B cell (primary cell): ENCODE data around the gene ZDHHC14. TPM values are rescaled to one million over a fixed set of nuclear protein-coding genes. Genes with fewer than 3 reads are reported as not detected.
A peak's percentile ranks its signal among the peaks of the same experiment; 100 is the strongest.

Experiments
- ATAC-seq: fragments of 200-7000 bp; cut with Tn5 transposase; one replicate; pipeline ENCODE4 v1.10.0; 2021; ENCODE audit warnings: low read depth, mild to moderate bottlenecking, moderate number of reproducible peaks, moderate library complexity
- CTCF ChIA-PET: fragments of 350-600 bp; sonication (Branson Sonifier 250); formaldehyde crosslinking; loops from one replicate; lab custom pipeline; 2021; ENCODE audit warnings: antibody characterized with exemption, inconsistent platforms; lab: Charles Lee
- POLR2A ChIA-PET: fragments of 350-600 bp; sonication (Branson Sonifier 250); formaldehyde crosslinking; loops from one replicate; lab custom pipeline; 2021; ENCODE audit warnings: antibody characterized with exemption; lab: Charles Lee
- DNase-seq: peaks from one replicate; pipeline ENCODE4 v3.0.0; 2013
- H2AFZ ChIP-seq: 2 replicates; pipeline ENCODE4 v1.6.1; 2012; ENCODE audit warnings: mild to moderate bottlenecking, low read depth, low read length; ENCODE audit not compliant: insufficient read depth, poor library complexity, severe bottlenecking
- H3K27ac ChIP-seq, 2 donors: 1 replicate in 1 of 2; 2 replicates in 1 of 2; pipeline ENCODE4 v1.5.1; 2012 to 2013; ENCODE audit warnings: low read length in 2 of 2, mild to moderate bottlenecking in 2 of 2, moderate library complexity in 1 of 2
- H3K27me3 ChIP-seq, 4 experiments: fragments of 200-600 bp in 1 of 4; sonication (generic) in 1 of 4; replicated peaks in 1 of 4; 1 replicate in 2 of 4; 2 replicates in 2 of 4; pipeline versions ENCODE4 v1.6.1 to v1.7.0; 2013 to 2016; ENCODE audit warnings: low read length in 3 of 4, mild to moderate bottlenecking in 2 of 4, mixed read lengths in 1 of 4, moderate library complexity in 1 of 4; ENCODE audit not compliant: insufficient read depth in 4 of 4, control insufficient read depth in 3 of 4; ENCODE audit errors: control extremely low read depth in 1 of 4
- H3K36me3 ChIP-seq, 2 experiments: replicated peaks in 1 of 2; 1 replicate in 1 of 2; 2 replicates in 1 of 2; pipeline versions ENCODE4 v1.6.1 to v1.7.1; 2013; ENCODE audit warnings: low read length in 1 of 2; ENCODE audit not compliant: insufficient read depth in 2 of 2, control insufficient read depth in 1 of 2; ENCODE audit errors: control extremely low read depth in 1 of 2, extremely low read depth in 1 of 2
- H3K4me1 ChIP-seq, 2 donors: fragments of 200-600 bp in 1 of 2; sonication (generic) in 1 of 2; 1 replicate in 1 of 2; 2 replicates in 1 of 2; pipeline versions ENCODE4 v1.5.1 to v1.6.1; 2013 to 2017; ENCODE audit warnings: low read length in 2 of 2; ENCODE audit not compliant: control insufficient read depth in 2 of 2, insufficient read depth in 2 of 2
- H3K4me2 ChIP-seq: replicated peaks from 2 replicates; pipeline ENCODE3; 2012; ENCODE audit warnings: mild to moderate bottlenecking, low read depth, low read length; ENCODE audit not compliant: poor library complexity, severe bottlenecking
- H3K4me3 ChIP-seq, 5 experiments: fragments of 200-600 bp in 1 of 5; sonication (generic) in 1 of 5; 1 replicate in 3 of 5; 2 replicates in 2 of 5; pipeline versions ENCODE4 v1.5.1 to v1.7.0; 2011 to 2016; ENCODE audit warnings: low read length in 4 of 5, mild to moderate bottlenecking in 4 of 5, low read depth in 2 of 5, control low read depth in 1 of 5, moderate library complexity in 1 of 5; ENCODE audit not compliant: insufficient read depth in 1 of 5; ENCODE audit errors: control extremely low read depth in 1 of 5, extremely low read depth in 1 of 5
- H3K79me2 ChIP-seq: fragments of 200-600 bp; sonication (generic); one replicate; pipeline ENCODE4 v1.6.0; 2016; ENCODE audit warnings: low read length; ENCODE audit not compliant: control insufficient read depth, insufficient read depth
- H3K9ac ChIP-seq: fragments of 200-600 bp; sonication (generic); 2 replicates; pipeline ENCODE4 v1.6.1; 2017; ENCODE audit warnings: mild to moderate bottlenecking, low read length, moderate library complexity
- H3K9me3 ChIP-seq, 3 donors: one replicate each; pipeline versions ENCODE4 v1.6.1 to v1.7.1; 2013; ENCODE audit warnings: low read length in 2 of 3; ENCODE audit not compliant: control insufficient read depth in 2 of 3, insufficient read depth in 1 of 3; ENCODE audit errors: control extremely low read depth in 1 of 3
- H4K20me1 ChIP-seq: 2 replicates; pipeline ENCODE4 v1.6.0; 2012; ENCODE audit warnings: mild to moderate bottlenecking, low read length; ENCODE audit not compliant: insufficient read depth, control insufficient read depth, poor library complexity, severe bottlenecking
- H3K27ac Mint-ChIP-seq: one replicate; pipeline ENCODE4 v1.8.0; 2021; ENCODE audit warnings: mixed read lengths
- H3K27me3 Mint-ChIP-seq: one replicate; pipeline ENCODE4 v1.8.0; 2021; ENCODE audit warnings: mixed read lengths
- H3K4me1 Mint-ChIP-seq: one replicate; pipeline ENCODE4 v1.8.0; 2021; ENCODE audit warnings: mixed read lengths
- H3K4me3 Mint-ChIP-seq: one replicate; pipeline ENCODE4 v1.8.0; 2021; ENCODE audit warnings: mixed read lengths
- H3K9me3 Mint-ChIP-seq: one replicate; pipeline ENCODE4 v1.8.0; 2022; ENCODE audit warnings: mixed read lengths; ENCODE audit not compliant: insufficient read depth
- EZH2 ChIP-seq: IDR thresholded peaks from 2 replicates; pipeline ENCODE4 v1.6.1; 2012; ENCODE audit warnings: borderline replicate concordance, low read depth, mild to moderate bottlenecking, moderate library complexity, low read length; ENCODE audit not compliant: insufficient read depth, poor library complexity, severe bottlenecking
- WGBS: methylation state at CpG from one replicate; pipeline ENCODE4 v1.1.5; 2013; ENCODE audit warnings: missing lambda C conversion rate; ENCODE audit not compliant: insufficient coverage; 5-methylcytosine and 5-hydroxymethylcytosine counted together
- intact Hi-C: fragments of 100-400 bp; cut with micrococcal nuclease; formaldehyde crosslinking; loops from one replicate; pipeline ENCODE4 v1.10.0; 2022
- polyA plus RNA-seq: library from polyadenylated mRNA; depleted of rRNA; stranded (reverse); fragments of >200 nt; gene quantifications from 2 replicates; pipeline ENCODE4 v1.2.3, GENCODE V29; 2012
- total RNA-seq, 2 donors: library from RNA; stranded (reverse); fragments of 120-200 nt in 1 of 2; gene quantifications; 1 replicate in 1 of 2; 2 replicates in 1 of 2; pipeline versions ENCODE4 v1.2.3 to v1.2.4, GENCODE V29; 2013 to 2022
- TF ChIP-seq, protein P1 (sequence below): fragments of 200-600 bp; IDR thresholded peaks from one replicate; pipeline ENCODE4 v1.8.0; 2022; ENCODE audit warnings: antibody characterized with exemption, mild to moderate bottlenecking

Gene ZDHHC14
- total and polyA plus RNA-seq, 2 donors (not counting 1 experiment from before 2014, with no cell fraction given), result 8.8 to 50.4 TPM

DNA sequence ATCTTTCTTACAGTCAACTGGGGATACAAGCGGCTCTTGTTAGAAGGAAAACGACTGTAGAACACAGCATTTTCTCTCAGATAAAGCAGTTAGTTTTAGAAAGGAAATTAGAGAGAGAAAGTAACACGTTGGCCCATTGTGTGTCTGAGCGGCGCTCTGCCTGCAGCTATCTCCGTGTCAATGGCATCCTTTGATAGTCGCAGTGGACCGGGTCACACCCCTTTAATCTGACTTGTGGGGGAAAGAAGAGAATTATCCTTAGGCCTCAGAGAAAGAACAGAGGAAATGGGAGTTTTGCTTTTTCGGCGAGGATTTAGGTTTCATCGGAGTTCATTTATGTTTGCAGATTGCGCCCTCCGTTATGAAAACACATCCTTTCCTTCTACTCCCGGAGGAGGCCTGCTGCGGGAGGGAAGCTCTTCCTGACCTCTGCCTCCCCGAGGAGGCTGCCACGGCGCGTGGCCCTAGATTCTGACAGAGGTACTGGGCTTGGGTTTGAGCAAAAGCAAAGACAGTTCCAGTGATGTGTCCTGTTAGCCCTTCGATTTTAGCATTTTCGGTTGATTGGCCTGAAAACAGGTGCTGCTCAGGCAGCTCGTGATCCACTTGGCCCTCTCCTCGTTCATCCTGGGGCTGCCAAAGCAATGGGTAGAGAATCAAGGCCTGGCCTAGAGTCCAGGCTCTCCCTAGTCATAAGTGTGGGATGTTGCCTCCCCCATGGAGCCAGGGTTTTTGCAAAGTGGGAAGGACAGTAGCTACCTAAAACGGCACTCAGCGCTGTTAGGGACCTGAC lies 74.9 kb downstream of the ZDHHC14 start:
- peak overlapping the region; percentile 39 for H3K4me2 ChIP-seq
- intact Hi-C loops, result loop anchor here (5.0 kb wide), 1 partner anchor 134 kb away; the partner anchor contains the start of gene TMEM242
- ATAC-seq (no peak), DNase-seq (no peak)
- H3K9me3 ChIP-seq, result no peaks in the 10 kb centered on the region
- H3K9ac ChIP-seq, result no peak overlapping the region
- Mint-ChIP-seq H3K4me1 (peaks cover 48% of the 10 kb centered on the region), H3K4me3 (peak overlapping the region; percentile 20), H3K27ac (peak overlapping the region; percentile 72), H3K27me3 (no peaks in the 10 kb centered on the region), H3K9me3 (peaks cover 4% of the 10 kb centered on the region)
- peak overlapping the region; percentile 40 for H2AFZ ChIP-seq
- H3K27me3 ChIP-seq, result no peaks in the 10 kb centered on the region
- no peak for TF ChIP-seq EZH2
- TF ChIP-seq, protein P1, sequence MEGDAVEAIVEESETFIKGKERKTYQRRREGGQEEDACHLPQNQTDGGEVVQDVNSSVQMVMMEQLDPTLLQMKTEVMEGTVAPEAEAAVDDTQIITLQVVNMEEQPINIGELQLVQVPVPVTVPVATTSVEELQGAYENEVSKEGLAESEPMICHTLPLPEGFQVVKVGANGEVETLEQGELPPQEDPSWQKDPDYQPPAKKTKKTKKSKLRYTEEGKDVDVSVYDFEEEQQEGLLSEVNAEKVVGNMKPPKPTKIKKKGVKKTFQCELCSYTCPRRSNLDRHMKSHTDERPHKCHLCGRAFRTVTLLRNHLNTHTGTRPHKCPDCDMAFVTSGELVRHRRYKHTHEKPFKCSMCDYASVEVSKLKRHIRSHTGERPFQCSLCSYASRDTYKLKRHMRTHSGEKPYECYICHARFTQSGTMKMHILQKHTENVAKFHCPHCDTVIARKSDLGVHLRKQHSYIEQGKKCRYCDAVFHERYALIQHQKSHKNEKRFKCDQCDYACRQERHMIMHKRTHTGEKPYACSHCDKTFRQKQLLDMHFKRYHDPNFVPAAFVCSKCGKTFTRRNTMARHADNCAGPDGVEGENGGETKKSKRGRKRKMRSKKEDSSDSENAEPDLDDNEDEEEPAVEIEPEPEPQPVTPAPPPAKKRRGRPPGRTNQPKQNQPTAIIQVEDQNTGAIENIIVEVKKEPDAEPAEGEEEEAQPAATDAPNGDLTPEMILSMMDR, result no peak
- H3K79me2 ChIP-seq, result peaks cover 26% of the 10 kb centered on the region
- H3K4me3 ChIP-seq, result no peak overlapping the region
- H3K4me1 ChIP-seq, result peaks cover 21 to 46% of the 10 kb centered on the region in 2 donors
- no peaks in the 10 kb centered on the region for H4K20me1 ChIP-seq
- H3K27ac ChIP-seq, result peak overlapping the region in 1 of 2 donors; percentile 25
- POLR2A ChIA-PET, result interaction anchor here (0.8 kb wide), 1 partner anchor 132 kb away, joined by 3 read pairs; no protein-coding TSS in a partner anchor
- CTCF ChIA-PET, result interaction anchor here (0.9 to 1.7 kb wide), 2 partner anchors 159 to 210 kb away, joined by 3 to 4 read pairs; no protein-coding TSS in a partner anchor
- WGBS, result 91% methylated on average over 24 of the region's 25 CpGs
- H3K36me3 ChIP-seq, result no peaks in the 10 kb centered on the region

DNA sequence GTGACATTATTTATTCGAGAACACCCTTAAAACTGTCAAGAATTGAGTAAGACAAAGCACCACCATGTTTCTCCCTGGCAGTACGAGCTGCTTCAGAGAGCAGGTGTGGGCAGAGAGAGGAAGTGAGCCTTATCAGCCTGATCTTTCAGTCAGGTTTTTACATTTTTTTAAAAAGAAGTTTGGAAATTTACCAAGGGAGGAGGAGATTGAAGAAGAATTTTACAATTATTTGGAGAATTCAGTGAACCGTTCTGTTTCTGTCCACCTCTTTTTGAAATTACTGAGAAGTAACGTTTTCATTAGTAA lies 75.5 kb downstream of the ZDHHC14 start:
- peak overlapping the region; percentile 20 for H3K4me3 Mint-ChIP-seq
- H3K9me3 Mint-ChIP-seq, result peaks cover 4% of the 10 kb centered on the region
- peaks cover 26% of the 10 kb centered on the region for H3K79me2 ChIP-seq
- TF ChIP-seq EZH2, result no peak
- TF ChIP-seq, protein P1, result no peak
- H3K9ac ChIP-seq, result no peak overlapping the region
- peaks cover 53% of the 10 kb centered on the region for H3K4me1 Mint-ChIP-seq
- peaks cover 27 to 52% of the 10 kb centered on the region in 2 donors for H3K4me1 ChIP-seq
- ChIA-PET POLR2A (interaction anchor here (0.8 kb wide), 1 partner anchor 133 kb away, joined by 3 read pairs; no protein-coding TSS in a partner anchor), CTCF (interaction anchor here (0.9 to 1.7 kb wide), 2 partner anchors 158 to 210 kb away, joined by 3 to 4 read pairs; no protein-coding TSS in a partner anchor)
- no peaks in the 10 kb centered on the region for H3K36me3 ChIP-seq
- no peaks in the 10 kb centered on the region for H3K27me3 ChIP-seq
- no peaks in the 10 kb centered on the region for H3K27me3 Mint-ChIP-seq
- H3K27ac Mint-ChIP-seq, result peak overlapping the region; percentile 59
- no peaks in the 10 kb centered on the region for H3K9me3 ChIP-seq
- peak overlapping the region in 1 of 2 donors; percentile 25 for H3K27ac ChIP-seq
- intact Hi-C loops, result loop anchor here (5.0 kb wide), 1 partner anchor 134 kb away; the partner anchor contains the start of gene TMEM242
- peak overlapping the region; percentile 39 for H3K4me2 ChIP-seq
- H2AFZ ChIP-seq, result peak overlapping the region; percentile 40
- peak; percentile 31 for ATAC-seq
- H4K20me1 ChIP-seq, result no peaks in the 10 kb centered on the region
- DNase-seq, result peak; percentile 70
- 24% methylated on average over 3 of the region's 4 CpGs for WGBS
- no peak overlapping the region for H3K4me3 ChIP-seq
